ENCODE results near the gene PSME1.

The PSME1 gene

DNA sequence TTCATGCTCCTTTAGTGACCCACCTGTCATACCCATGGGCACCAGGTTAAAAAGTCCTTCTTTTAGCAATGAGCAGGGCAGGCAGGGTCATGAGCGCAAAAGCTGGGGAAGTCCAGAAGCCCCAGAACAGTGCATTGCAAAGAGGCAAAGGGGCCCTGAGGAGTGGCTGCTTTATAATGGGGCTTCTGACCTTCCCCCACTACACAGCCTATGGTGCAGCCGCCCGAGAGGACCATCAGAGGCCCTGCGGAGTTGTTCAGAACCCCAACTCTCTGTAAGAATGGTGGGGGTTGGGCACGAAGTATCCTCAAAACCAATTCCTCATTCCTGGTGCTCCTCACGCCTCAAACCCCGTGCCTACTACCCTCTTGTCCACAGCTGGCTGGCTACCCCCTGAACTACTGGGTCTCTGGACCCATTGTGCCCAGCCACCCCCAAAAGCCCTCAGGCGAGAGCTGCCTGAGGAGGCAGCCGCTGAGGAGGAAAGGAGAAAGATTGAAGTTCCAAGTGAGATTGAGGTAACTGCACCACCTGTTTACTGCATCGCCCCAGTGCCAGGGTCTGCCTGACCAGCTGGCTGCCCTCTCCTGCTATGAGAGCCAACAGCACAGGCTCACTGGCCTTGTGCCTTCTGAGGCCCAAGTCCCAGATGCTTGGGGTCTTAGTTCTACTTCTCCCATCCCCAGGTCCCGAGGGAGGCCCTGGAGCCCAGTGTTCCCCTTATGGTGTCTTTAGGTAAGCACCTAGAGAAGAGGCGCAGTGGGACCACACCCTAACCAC is 42.6 kb downstream of the PSME1 start:
- Histone ChIP-seq H3K27ac (ENCODE audit: low read depth, low read length) (no peak overlapping the region), H3K4me3 (ENCODE audit: low read depth, low read length) (no peak overlapping the region), H3K9ac (ENCODE audit: low read depth, low read length) (no peak overlapping the region), H3K4me1 (ENCODE audit: control insufficient read depth, insufficient read depth, low read length) (no peaks in the 10 kb centered on the region), H3K9me3 (ENCODE audit: control insufficient read depth, insufficient read depth, low read length) (no peaks in the 10 kb centered on the region), H3K36me3 (ENCODE audit: control insufficient read depth, insufficient read depth, low read length) (peaks cover 78% of the 10 kb centered on the region), H3K27me3 (ENCODE audit: control insufficient read depth, insufficient read depth, low read length) (no peaks in the 10 kb centered on the region)

DNA sequence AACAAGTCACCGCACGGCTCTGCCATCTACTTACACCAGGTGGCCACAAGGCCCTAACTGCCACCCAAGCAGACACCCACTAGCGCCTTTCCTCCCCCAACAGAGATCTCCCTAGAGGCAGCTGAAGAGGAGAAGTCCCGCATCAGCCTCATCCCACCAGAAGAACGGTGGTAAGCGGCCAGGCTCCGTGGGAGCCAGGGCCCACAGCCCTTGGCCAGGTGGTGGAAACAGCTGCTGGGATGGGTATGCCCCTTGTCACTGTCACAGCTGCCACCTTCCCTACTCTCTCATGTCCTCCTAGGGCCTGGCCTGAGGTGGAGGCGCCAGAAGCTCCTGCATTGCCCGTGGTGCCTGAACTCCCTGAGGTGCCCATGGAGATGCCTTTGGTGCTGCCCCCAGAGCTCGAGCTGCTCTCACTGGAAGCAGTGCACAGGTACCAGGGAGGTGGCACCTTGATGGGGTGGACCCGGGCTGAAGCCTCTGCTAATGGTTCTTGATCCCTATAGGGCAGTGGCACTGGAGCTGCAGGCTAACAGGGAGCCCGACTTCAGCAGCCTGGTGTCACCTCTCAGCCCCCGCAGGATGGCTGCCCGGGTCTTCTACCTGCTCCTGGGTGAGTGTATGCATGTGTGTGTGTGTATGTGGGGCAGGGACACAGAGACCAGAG is 43.4 kb downstream of the PSME1 start:
- Histone ChIP-seq H3K27me3 (ENCODE audit: control insufficient read depth, insufficient read depth, low read length) (no peaks in the 10 kb centered on the region), H3K4me3 (ENCODE audit: low read depth, low read length) (no peak overlapping the region), H3K27ac (ENCODE audit: low read depth, low read length) (no peak overlapping the region), H3K4me1 (ENCODE audit: control insufficient read depth, insufficient read depth, low read length) (no peaks in the 10 kb centered on the region), H3K36me3 (ENCODE audit: control insufficient read depth, insufficient read depth, low read length) (peaks cover 84% of the 10 kb centered on the region), H3K9me3 (ENCODE audit: control insufficient read depth, insufficient read depth, low read length) (no peaks in the 10 kb centered on the region), H3K9ac (ENCODE audit: low read depth, low read length) (no peak overlapping the region)

DNA sequence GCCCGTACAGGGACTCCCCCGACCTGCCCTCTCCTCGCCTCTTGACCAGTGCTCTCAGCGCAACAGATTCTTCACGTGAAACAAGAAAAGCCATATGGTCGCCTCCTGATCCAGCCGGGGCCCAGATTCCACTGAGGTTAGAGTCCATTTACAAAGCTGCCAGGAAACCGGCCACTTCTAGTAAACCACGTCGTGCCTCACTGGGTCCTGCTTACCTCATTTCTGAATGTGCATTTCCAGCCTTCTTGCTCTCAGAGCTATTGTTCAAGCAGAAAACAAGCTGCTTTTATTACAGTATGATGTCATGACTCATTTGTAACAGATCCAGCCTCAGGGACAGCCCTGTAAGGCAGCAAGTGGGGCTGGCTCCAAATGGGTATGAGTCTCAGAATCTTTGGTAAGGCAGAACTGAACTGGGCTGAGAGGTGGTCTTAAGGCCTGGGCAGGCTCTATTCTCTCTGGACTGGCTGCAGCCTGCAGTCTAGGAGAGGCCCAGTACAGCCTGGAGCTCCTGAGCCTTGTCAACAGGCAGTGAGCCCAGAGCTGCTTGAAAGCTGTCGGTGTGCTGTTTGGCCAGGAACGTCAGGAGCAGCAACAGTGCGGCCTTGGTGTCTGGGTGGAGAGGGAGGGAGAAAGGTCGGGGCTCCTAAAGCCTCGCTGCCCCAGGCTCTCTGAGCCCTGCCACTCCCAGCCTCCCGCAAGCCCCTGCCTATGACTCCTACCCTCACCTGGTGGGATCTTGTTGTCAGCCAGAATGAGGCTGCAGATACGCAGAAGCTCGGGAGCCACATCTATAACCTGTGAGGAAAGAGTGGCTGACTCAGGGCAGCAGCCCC is 44.2 kb downstream of the PSME1 start:
- no peak overlapping the region for H3K27ac ChIP-seq (ENCODE audit: low read depth, low read length)
- H3K4me3 ChIP-seq (ENCODE audit: low read depth, low read length) = no peak overlapping the region
- no peak overlapping the region for H3K9ac ChIP-seq (ENCODE audit: low read depth, low read length)
- no peaks in the 10 kb centered on the region for H3K4me1 ChIP-seq (ENCODE audit: control insufficient read depth, insufficient read depth, low read length)
- peaks cover 87% of the 10 kb centered on the region for H3K36me3 ChIP-seq (ENCODE audit: control insufficient read depth, insufficient read depth, low read length)
- no peaks in the 10 kb centered on the region for H3K9me3 ChIP-seq (ENCODE audit: control insufficient read depth, insufficient read depth, low read length)
- no peaks in the 10 kb centered on the region for H3K27me3 ChIP-seq (ENCODE audit: control insufficient read depth, insufficient read depth, low read length)

DNA sequence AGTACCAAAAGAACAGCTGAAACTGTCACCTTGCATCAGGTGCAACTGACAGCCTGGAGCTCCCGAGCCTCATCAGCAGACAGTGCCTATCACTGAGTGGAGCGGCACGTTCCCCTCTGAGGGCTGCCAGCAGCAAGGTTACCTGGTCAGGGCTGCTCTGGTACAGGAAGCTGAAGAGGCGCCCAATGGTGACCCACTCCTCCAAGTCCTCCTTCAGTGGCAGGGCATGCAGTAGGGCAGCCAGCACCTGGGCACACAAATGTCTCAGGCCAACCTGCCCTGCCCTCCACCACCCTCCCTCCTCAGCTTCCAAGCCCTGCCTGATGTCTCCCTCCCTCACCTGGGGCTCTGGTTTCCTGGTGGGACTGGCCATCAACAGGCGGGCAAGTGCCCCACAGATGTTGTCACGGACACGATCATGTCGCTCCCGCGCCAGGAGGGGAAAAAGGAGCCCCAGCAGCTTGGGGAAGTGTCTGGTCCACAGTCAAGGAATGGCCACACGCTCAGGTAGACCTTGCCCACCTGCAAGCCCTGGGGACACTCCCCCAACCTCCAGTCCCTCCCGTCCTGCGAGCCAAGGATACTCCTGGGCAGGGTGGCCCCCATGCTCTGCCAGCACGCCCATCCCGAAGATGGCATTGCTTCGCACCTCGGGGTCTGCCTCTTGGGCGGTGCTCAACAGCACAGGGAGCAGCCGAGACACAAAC is 45.5 kb downstream of the PSME1 start:
- Histone ChIP-seq H3K36me3 (ENCODE audit: control insufficient read depth, insufficient read depth, low read length) (peaks cover 98% of the 10 kb centered on the region), H3K9me3 (ENCODE audit: control insufficient read depth, insufficient read depth, low read length) (no peaks in the 10 kb centered on the region), H3K4me3 (ENCODE audit: low read depth, low read length) (no peak overlapping the region), H3K27me3 (ENCODE audit: control insufficient read depth, insufficient read depth, low read length) (no peaks in the 10 kb centered on the region), H3K4me1 (ENCODE audit: control insufficient read depth, insufficient read depth, low read length) (no peaks in the 10 kb centered on the region), H3K9ac (ENCODE audit: low read depth, low read length) (no peak overlapping the region), H3K27ac (ENCODE audit: low read depth, low read length) (no peak overlapping the region)

DNA sequence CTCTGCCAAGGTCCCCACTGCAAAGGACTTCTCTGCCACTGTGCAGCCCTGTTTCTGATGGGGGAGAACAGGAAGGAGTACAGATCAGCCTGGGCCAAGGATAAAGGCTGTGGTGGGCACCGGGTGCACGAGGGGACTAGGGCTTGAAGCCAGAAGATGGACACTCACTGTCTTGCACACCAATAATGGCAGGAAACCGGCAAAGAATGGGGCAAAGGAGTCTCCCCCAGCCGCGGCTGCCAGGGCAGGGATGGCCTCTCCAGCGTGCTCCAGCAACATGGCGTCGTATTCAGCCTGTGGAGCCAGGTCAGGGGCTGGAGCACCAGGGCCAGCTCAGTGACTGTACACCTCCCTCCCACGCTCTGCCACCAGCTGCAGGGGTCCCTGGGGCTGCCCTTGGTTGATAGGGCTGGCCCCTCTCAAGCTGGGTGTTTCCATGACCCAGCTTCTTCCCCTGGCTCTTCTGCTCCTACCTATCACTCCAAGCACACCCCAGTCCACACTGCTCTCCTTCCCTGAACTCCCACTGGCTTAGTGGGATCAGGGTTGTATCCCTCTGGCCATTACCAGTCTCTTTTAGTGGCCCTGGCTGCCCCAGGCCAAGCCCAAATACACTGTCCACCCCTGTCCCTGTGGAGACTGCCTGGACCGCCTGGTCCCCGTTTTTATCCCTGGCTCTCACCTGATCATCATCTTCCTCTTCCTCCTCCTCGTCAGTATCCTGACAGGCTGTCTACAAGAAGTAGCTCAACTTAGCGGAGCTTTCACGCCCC is 46.3 kb downstream of the PSME1 start:
- peaks cover 98% of the 10 kb centered on the region for H3K36me3 ChIP-seq (ENCODE audit: control insufficient read depth, insufficient read depth, low read length)
- no peaks in the 10 kb centered on the region for H3K4me1 ChIP-seq (ENCODE audit: control insufficient read depth, insufficient read depth, low read length)
- no peaks in the 10 kb centered on the region for H3K9me3 ChIP-seq (ENCODE audit: control insufficient read depth, insufficient read depth, low read length)
- no peak overlapping the region for H3K9ac ChIP-seq (ENCODE audit: low read depth, low read length)
- H3K27me3 ChIP-seq (ENCODE audit: control insufficient read depth, insufficient read depth, low read length) = no peaks in the 10 kb centered on the region
- no peak overlapping the region for H3K27ac ChIP-seq (ENCODE audit: low read depth, low read length)
- H3K4me3 ChIP-seq (ENCODE audit: low read depth, low read length) = no peak overlapping the region

DNA sequence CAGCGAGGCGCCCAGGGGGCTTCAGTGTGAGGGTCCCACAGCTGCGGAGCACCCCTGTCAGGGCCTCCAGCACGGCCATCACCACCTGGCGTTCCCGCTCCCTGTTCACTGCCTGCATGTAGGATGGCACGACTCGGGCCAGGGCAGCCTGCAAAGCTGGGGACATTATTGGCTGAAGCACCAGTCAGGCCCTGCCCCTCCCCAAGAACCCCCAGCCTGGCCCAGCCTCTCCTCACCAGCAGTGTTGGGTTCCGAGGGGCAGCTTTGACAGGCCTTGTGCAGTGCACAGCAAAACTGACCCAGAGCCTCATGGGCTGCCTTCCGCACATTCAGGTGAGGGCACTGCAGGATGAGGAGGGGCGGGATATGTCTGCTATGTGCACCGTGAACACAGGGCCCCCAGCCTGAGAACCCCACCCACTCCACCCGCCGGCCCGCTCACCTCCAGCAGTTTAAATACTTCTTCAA is 47.1 kb downstream of the PSME1 start:
- Histone ChIP-seq H3K4me3 (ENCODE audit: low read depth, low read length) (no peak overlapping the region), H3K27ac (ENCODE audit: low read depth, low read length) (no peak overlapping the region), H3K27me3 (ENCODE audit: control insufficient read depth, insufficient read depth, low read length) (no peaks in the 10 kb centered on the region), H3K9me3 (ENCODE audit: control insufficient read depth, insufficient read depth, low read length) (no peaks in the 10 kb centered on the region), H3K36me3 (ENCODE audit: control insufficient read depth, insufficient read depth, low read length) (peaks cover 95% of the 10 kb centered on the region), H3K9ac (ENCODE audit: low read depth, low read length) (no peak overlapping the region), H3K4me1 (ENCODE audit: control insufficient read depth, insufficient read depth, low read length) (peaks cover 3% of the 10 kb centered on the region)

DNA sequence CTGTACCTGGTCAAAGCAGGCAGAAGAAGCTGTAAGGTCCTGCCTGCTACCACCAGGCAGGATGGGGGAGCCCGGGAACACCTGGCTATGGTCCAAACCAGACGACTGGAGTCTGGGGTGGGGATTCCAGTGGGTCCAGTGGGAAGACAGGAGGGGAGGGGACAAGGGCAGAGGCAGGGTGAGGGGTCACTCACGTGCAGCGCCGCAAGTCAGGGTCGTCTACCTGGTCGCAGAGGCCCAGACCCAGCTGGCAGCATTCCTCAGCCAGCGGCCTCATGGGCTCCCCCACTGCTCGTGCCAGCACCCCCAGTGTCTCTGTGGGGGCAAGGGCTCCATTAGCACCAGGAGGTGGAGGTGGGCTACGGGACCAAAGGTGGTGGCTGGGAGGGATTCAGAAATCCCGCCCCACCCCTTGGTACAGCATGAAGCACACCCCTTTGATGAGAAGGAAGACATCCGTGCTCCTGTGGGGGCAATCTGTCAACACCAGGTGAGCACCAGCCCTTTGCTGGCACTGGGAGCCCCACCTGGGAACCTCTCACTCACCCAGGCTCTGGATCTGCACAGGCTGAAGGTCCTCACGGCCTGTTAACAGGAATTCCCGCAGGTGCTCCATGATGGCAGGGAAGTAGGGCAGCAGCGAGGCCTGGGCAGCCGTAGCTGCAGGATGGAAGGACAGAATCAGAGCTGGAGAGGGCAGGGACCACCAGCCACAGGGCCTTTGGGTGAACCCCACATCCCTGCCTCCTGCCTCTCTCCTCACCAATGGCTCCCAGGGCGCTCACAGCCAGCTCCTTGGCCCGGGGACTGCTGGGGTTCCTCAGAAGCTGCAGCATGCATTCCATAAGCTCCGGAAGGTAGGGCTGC is 48.3 kb downstream of the PSME1 start:
- Histone ChIP-seq H3K36me3 (ENCODE audit: control insufficient read depth, insufficient read depth, low read length) (peaks cover 82% of the 10 kb centered on the region), H3K9ac (ENCODE audit: low read depth, low read length) (no peak overlapping the region), H3K27me3 (ENCODE audit: control insufficient read depth, insufficient read depth, low read length) (no peaks in the 10 kb centered on the region), H3K4me1 (ENCODE audit: control insufficient read depth, insufficient read depth, low read length) (peaks cover 3% of the 10 kb centered on the region), H3K9me3 (ENCODE audit: control insufficient read depth, insufficient read depth, low read length) (no peaks in the 10 kb centered on the region), H3K27ac (ENCODE audit: low read depth, low read length) (no peak overlapping the region), H3K4me3 (ENCODE audit: low read depth, low read length) (no peak overlapping the region)

DNA sequence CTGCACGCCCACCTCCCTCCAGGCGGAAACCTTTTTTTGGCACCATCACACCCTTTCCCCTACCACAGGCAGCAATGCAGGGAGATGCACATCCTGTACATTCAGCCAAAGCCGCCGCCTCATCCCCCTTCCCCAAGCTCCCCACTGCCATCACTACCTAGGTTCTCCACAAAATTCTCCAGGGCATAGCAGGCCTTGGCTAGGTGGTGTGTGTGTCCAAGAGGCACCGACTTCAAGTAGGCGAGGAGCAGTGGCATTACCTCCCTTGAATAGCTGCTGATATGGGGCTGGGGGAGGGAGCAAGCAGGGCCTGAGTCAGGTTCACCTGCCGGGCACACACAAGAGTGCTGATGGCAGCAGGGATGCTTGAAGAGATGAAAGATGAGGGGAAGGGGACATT is 49.0 kb downstream of the PSME1 start:
- no peak overlapping the region for H3K4me3 ChIP-seq (ENCODE audit: low read depth, low read length)
- H3K27me3 ChIP-seq (ENCODE audit: control insufficient read depth, insufficient read depth, low read length) = no peaks in the 10 kb centered on the region
- H3K4me1 ChIP-seq (ENCODE audit: control insufficient read depth, insufficient read depth, low read length) = peaks cover 3% of the 10 kb centered on the region
- H3K36me3 ChIP-seq (ENCODE audit: control insufficient read depth, insufficient read depth, low read length) = peaks cover 75% of the 10 kb centered on the region
- no peak overlapping the region for H3K27ac ChIP-seq (ENCODE audit: low read depth, low read length)
- H3K9me3 ChIP-seq (ENCODE audit: control insufficient read depth, insufficient read depth, low read length) = no peaks in the 10 kb centered on the region
- H3K9ac ChIP-seq (ENCODE audit: low read depth, low read length) = no peak overlapping the region

DNA sequence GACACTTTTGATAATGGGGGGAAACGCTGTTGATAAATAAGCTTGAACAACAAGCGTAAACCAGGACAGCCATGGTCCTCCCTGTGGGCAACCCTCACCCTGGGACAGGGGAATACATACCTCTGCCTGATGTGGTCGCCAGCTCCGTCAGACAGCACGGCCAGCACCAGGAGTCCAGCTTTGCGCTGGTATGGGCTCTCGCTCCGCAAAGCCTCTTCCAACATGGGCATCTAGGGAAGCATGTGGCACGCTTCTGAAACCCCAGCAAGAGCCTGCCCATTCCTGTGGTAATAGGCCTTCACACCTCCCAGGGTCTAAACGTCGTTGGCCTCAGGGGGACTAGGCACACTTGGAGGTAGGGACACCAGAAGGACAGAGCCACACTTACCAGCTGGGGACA is 49.7 kb downstream of the PSME1 start:
- peaks cover 68% of the 10 kb centered on the region for H3K36me3 ChIP-seq (ENCODE audit: control insufficient read depth, insufficient read depth, low read length)

More for the DNA sequence above, 49.7 kb downstream of the PSME1 start:
- Histone ChIP-seq H3K4me1 (ENCODE audit: control insufficient read depth, insufficient read depth, low read length) (peaks cover 3% of the 10 kb centered on the region), H3K27ac (ENCODE audit: low read depth, low read length) (no peak overlapping the region), H3K9me3 (ENCODE audit: control insufficient read depth, insufficient read depth, low read length) (no peaks in the 10 kb centered on the region), H3K27me3 (ENCODE audit: control insufficient read depth, insufficient read depth, low read length) (no peaks in the 10 kb centered on the region), H3K9ac (ENCODE audit: low read depth, low read length) (no peak overlapping the region), H3K4me3 (ENCODE audit: low read depth, low read length) (no peak overlapping the region)

All from HUES48 (cell line).